ENCODE data around the gene SPEF1. TPM values are rescaled to one million over a fixed set of nuclear protein-coding genes. Genes with fewer than 3 reads are reported as not detected.

SPEF1 gene
- total and polyA plus RNA-seq, 7 donors, result 0.12 to 1.7 (median 0.24) TPM; not detected in 3

- no peaks in the 10 kb centered on the region for H3K36me3 ChIP-seq (ENCODE audit: insufficient read depth in 1 of 2, low read depth in 1 of 2)
- H3K4me1 ChIP-seq, result no peaks in the 10 kb centered on the region
- no peaks in the 10 kb centered on the region for H3K27me3 ChIP-seq (ENCODE audit: insufficient read depth in 3 of 3, low read length in 2 of 3)
- ATAC-seq, result no peak
- 89 to 91% (median 89%) methylated on average over 11 of the region's 11 CpGs for WGBS, 3 donors
- no peak overlapping the region for H3K27ac ChIP-seq
- no peaks in the 10 kb centered on the region for H3K9me3 ChIP-seq
- H3K4me3 ChIP-seq, result no peak overlapping the region
- intact Hi-C loops (cut with DNase I), result no loop called here
- DNase-seq, result no peak
- TF ChIP-seq CTCF (IDR thresholded peaks at IDR 0.05), result no peak
Measured at GRCh38 chr20:3759884-3760283, 21.4 kb downstream of the SPEF1 start.

- no peak for TF ChIP-seq CTCF (IDR thresholded peaks at IDR 0.05)
- H3K4me3 ChIP-seq, result no peak overlapping the region
- no peak overlapping the region for H3K27ac ChIP-seq
- H3K4me1 ChIP-seq, result no peaks in the 10 kb centered on the region
- H3K36me3 ChIP-seq (ENCODE audit: insufficient read depth in 1 of 2, low read depth in 1 of 2), result no peaks in the 10 kb centered on the region
- DNase-seq, result no peak
- 74 to 86% (median 77%) methylated on average over 11 of the region's 11 CpGs for WGBS, 3 donors
- no peak for ATAC-seq
- no peaks in the 10 kb centered on the region for H3K27me3 ChIP-seq (ENCODE audit: insufficient read depth in 3 of 3, low read length in 2 of 3)
- intact Hi-C loops (cut with DNase I), result no loop called here
- no peaks in the 10 kb centered on the region for H3K9me3 ChIP-seq
Measured at GRCh38 chr20:3759316-3759823, 21.9 kb downstream of the SPEF1 start.

GRCh38 chr20:3758566-3758965 is 22.7 kb downstream of the SPEF1 start:
- 73 to 80% (median 78%) methylated on average over 11 of the region's 11 CpGs for WGBS, 3 donors
- peak in 1 of 4 donors; percentile 18 for ATAC-seq
- intact Hi-C loops (cut with DNase I), result no loop called here
- TF ChIP-seq CTCF (IDR thresholded peaks at IDR 0.05), result no peak
- DNase-seq, result no peak
- H3K27me3 ChIP-seq (ENCODE audit: insufficient read depth in 3 of 3, low read length in 2 of 3), result no peaks in the 10 kb centered on the region
- no peaks in the 10 kb centered on the region for H3K36me3 ChIP-seq (ENCODE audit: insufficient read depth in 1 of 2, low read depth in 1 of 2)
- no peak overlapping the region for H3K4me3 ChIP-seq
- no peaks in the 10 kb centered on the region for H3K4me1 ChIP-seq
- H3K9me3 ChIP-seq, result no peaks in the 10 kb centered on the region
- no peak overlapping the region for H3K27ac ChIP-seq

- no peak overlapping the region for H3K27ac ChIP-seq
- no peaks in the 10 kb centered on the region for H3K36me3 ChIP-seq (ENCODE audit: insufficient read depth in 1 of 2, low read depth in 1 of 2)
- no peak overlapping the region for H3K4me3 ChIP-seq
- H3K27me3 ChIP-seq (ENCODE audit: insufficient read depth in 3 of 3, low read length in 2 of 3), result no peaks in the 10 kb centered on the region
- intact Hi-C loops (cut with DNase I), result no loop called here
- WGBS, 3 donors, result 81 to 95% (median 84%) methylated on average over 2 of the region's 2 CpGs
- TF ChIP-seq CTCF (IDR thresholded peaks at IDR 0.05), result no peak
- no peaks in the 10 kb centered on the region for H3K9me3 ChIP-seq
- H3K4me1 ChIP-seq, result no peaks in the 10 kb centered on the region
- DNase-seq (no peak), ATAC-seq (no peak)
Measured at GRCh38 chr20:3757268-3757667, 24.0 kb downstream of the SPEF1 start.

- no peaks in the 10 kb centered on the region for H3K4me1 ChIP-seq
- no peak overlapping the region for H3K4me3 ChIP-seq
- no peak for DNase-seq
- H3K27me3 ChIP-seq (ENCODE audit: insufficient read depth in 3 of 3, low read length in 2 of 3), result peaks cover 0 to 9% (median 2%) of the 10 kb centered on the region in 3 donors
- no peak for ATAC-seq
- H3K27ac ChIP-seq, result no peak overlapping the region
- H3K36me3 ChIP-seq (ENCODE audit: insufficient read depth in 1 of 2, low read depth in 1 of 2), result no peaks in the 10 kb centered on the region
- 51 to 62% (median 55%) methylated on average over 4 to 5 of the region's 5 CpGs for WGBS, 3 donors
- intact Hi-C loops (cut with DNase I), result no loop called here
- no peaks in the 10 kb centered on the region for H3K9me3 ChIP-seq
- no peak for TF ChIP-seq CTCF (IDR thresholded peaks at IDR 0.05)
Measured at GRCh38 chr20:3755814-3756480, 25.3 kb downstream of the SPEF1 start.

Data from psoas muscle (tissue), 8 donors.